Measurements from ENCODE around the gene SLCO3A1.

SLCO3A1 gene

DNA sequence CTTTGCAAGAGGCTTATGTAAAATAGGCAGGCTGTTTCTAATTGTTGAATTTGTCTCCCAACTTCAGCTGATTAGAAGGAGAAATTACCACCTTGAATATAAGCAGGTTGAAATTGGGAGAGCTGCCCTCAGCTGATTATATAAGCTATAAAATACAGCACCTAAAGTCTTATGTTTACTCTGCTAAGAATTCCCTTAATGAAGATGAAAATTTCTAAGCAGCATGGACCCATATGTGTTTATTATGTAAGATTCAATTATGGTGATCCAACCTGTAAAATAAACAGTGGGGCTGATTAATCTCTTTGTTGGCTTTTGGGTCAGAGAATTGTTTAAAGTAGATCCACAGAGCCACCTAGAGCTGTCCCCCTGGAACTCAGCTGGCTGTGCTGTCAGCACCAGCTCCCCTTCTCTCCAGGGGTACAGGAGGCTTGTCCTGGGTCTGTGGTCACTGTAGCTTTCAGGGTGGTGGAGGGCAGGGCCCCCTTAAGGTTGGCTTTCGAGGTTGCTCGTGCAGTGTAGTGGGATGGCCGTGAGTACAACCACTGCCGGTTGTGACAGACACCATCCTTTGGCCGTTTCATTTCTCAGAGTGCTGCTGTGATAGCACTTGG lies 9.5 kb downstream of the SLCO3A1 start:
- no peak for DNase-seq

DNA sequence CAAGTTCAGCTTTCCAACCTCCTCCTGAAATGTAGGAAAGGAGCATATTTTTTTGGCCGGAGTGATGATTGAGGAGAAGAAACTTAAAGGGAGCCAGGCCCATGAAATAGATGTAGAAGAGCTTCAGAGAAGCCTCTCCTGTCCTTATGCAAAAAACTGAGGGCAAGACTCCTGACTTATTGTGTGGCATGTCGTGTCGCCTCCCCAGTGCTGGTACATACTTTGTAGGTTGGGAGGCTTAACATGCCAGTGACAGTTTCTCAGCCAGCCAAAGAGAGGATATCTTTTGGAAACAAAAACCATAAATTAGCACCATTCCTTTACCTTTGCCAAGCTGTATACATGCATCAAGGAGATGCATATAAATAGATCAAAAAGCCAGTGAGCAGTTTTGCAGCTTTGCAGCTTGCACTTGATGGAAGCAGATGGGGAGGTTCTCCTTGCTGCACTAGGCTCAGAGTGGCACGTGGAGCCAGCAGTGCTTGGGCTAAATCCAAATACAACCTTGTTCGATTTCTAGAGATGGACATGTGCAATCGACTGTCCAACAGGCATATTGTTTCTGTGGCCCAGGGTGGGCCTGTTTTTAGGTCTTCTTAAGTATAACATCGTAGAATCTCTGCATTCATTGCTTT lies 10.2 kb downstream of the SLCO3A1 start:
- DNase-seq: no peak

- DNase-seq: no peak
Observed at GRCh38 chr15:91864664-91865063, 11.2 kb downstream of the SLCO3A1 start.

- no peak for DNase-seq
Observed at GRCh38 chr15:91865486-91865885, 12.0 kb downstream of the SLCO3A1 start.

DNA sequence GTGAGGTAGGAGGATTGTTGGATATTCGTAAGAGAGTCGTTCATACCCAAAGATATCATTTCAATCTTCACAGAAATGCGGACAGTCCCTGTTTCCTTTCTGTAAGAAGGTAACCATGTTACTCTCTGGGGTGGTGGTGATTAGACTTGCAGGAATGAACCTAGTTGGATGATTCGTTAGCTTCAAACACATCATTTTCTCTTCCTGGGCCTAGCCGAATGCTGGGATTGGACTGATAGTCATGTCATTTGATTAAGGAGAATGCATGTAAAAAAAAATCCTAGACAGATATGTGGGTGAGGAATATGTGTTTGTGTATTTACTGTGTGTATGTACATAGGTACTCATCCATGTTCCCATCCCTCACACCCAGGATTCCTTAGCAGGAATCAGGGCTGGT lies 12.4 kb downstream of the SLCO3A1 start:
- DNase-seq: no peak

- no peak for DNase-seq
Observed at GRCh38 chr15:91866371-91866905, 12.9 kb downstream of the SLCO3A1 start.

- DNase-seq: no peak
Observed at GRCh38 chr15:91866971-91867372, 13.5 kb downstream of the SLCO3A1 start.

DNA sequence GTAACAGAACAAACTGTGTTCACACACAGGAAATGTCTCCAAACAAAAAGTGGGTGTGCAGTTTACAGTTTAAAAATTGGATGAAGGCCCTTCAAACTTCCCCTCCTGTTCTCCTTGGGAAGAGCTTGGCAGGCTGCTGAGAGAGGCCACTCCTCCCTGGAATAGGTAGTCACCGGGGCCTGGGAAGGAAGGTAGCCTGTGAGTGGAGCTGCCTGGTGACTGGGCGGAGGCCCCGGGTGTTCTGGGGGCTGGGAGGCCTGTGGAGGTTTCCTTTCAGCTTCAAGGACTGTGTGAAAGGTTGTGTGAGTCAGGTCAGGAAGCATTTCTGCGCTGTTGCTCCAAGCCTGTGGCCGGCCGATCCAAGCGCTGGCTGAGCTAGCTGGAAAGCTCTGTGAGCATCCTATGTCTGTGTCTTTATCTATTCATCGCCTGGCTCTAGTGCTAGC lies 14.1 kb downstream of the SLCO3A1 start:
- DNase-seq: no peak

DNA sequence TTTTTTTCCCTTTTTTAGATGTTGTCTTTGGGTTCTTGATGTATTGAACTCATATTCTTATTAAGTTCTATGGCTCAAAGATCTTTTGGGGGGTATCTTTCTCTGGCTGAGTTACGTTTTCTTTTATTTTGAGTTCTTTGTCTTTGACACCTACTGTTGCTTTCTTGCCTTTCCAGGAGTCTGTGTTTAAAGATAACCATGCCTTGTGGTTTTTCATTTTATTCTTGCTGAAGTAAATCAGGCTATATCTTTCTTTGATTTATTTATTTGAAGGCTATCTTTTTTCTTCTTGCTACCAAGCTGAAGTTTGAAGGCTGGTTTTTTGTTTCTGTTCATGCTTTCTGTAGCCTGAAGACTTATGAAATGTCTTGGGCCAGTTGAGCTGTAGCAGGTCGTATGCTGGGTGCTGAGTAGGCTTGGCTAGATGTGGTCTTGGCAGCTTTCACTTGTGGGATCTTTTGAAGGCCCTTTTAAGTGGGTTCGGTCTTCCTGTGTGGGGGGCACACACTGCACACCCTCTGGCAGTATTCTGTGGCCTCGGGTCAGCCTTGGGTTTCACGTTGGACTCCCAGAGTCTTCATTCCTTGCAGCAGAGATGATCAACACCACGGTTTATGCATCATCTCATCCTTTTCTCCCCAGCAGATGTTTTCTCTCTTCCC lies 17.5 kb downstream of the SLCO3A1 start:
- DNase-seq: no peak

GRCh38 chr15:91871837-91872236 lies 18.3 kb downstream of the SLCO3A1 start:
- no peak for DNase-seq

- DNase-seq: no peak
Observed at GRCh38 chr15:91872356-91873137, 19.0 kb downstream of the SLCO3A1 start.

- no peak for DNase-seq
Observed at GRCh38 chr15:91873138-91873536, 19.6 kb downstream of the SLCO3A1 start.

DNA sequence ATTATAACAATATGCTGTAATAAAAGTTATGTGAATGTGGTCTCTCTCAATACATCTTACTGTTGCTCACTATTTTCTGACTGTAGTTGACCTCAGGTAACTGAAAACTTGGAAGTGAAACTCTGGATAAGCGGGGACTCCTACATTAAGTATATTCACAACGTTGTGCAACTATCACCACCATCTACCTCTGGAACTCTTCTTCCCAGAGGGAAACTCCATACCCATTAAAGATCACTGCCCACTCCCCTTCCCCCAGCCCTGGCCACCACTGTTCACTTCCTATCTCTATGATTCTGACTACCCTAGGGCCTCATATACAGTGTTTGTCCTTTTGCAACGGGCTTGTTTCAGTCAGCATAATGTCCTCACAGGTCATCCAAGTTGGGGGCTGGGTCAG lies 20.7 kb downstream of the SLCO3A1 start:
- no peak for DNase-seq

GRCh38 chr15:91874992-91875660 lies 21.6 kb downstream of the SLCO3A1 start:
- DNase-seq: no peak

- no peak for DNase-seq
Observed at GRCh38 chr15:91876187-91876586, 22.7 kb downstream of the SLCO3A1 start.

GRCh38 chr15:91878319-91878870 lies 24.9 kb downstream of the SLCO3A1 start:
- no peak for DNase-seq

- no peak for DNase-seq
Observed at GRCh38 chr15:91879158-91879557, 25.6 kb downstream of the SLCO3A1 start.

GRCh38 chr15:91880373-91880772 lies 26.9 kb downstream of the SLCO3A1 start:
- DNase-seq: no peak

GRCh38 chr15:91881569-91882297 lies 28.2 kb downstream of the SLCO3A1 start:
- no peak for DNase-seq

- no peak for DNase-seq
Observed at GRCh38 chr15:91882858-91883586, 29.5 kb downstream of the SLCO3A1 start.

- no peak for DNase-seq
Observed at GRCh38 chr15:91884606-91885005, 31.1 kb downstream of the SLCO3A1 start.
